ENCODE data around the gene SLC37A3.

GRCh38 chr7:140391634-140392033, 6.7 kb downstream of the SLC37A3 start:
- no peak for TF ChIP-seq EZH2 (IDR thresholded peaks at IDR 0.05; ENCODE audit: borderline replicate concordance, low read length)
- TF ChIP-seq, protein P1, sequence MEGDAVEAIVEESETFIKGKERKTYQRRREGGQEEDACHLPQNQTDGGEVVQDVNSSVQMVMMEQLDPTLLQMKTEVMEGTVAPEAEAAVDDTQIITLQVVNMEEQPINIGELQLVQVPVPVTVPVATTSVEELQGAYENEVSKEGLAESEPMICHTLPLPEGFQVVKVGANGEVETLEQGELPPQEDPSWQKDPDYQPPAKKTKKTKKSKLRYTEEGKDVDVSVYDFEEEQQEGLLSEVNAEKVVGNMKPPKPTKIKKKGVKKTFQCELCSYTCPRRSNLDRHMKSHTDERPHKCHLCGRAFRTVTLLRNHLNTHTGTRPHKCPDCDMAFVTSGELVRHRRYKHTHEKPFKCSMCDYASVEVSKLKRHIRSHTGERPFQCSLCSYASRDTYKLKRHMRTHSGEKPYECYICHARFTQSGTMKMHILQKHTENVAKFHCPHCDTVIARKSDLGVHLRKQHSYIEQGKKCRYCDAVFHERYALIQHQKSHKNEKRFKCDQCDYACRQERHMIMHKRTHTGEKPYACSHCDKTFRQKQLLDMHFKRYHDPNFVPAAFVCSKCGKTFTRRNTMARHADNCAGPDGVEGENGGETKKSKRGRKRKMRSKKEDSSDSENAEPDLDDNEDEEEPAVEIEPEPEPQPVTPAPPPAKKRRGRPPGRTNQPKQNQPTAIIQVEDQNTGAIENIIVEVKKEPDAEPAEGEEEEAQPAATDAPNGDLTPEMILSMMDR (IDR thresholded peaks at IDR 0.05; ENCODE audit: low read length): no peak
